K562 (cell line): Measurements from ENCODE around the gene CPTP. TPM values are rescaled to one million over a fixed set of nuclear protein-coding genes. Genes with fewer than 3 reads are reported as not detected.

Experiments
- GATAD2A ChIP-seq: fragments of 450-650 bp; IDR thresholded peaks from 2 replicates; pipeline ENCODE4 v1.6.1; 2017
- GTF2F1 ChIP-seq: IDR thresholded peaks from 2 replicates; pipeline ENCODE4 v1.6.1; 2011; ENCODE audit warnings: low read depth, low read length, improper control_type of control experiment
- HMGN3 ChIP-seq: IDR thresholded peaks from 2 replicates; pipeline ENCODE4 v1.6.1; 2011; ENCODE audit warnings: borderline replicate concordance, low read depth, mild to moderate bottlenecking, mixed read lengths, low read length; ENCODE audit not compliant: insufficient read length; ENCODE audit errors: extremely low read depth
- NFE2L1 ChIP-seq: fragments of 450-650 bp; IDR thresholded peaks from 2 replicates; pipeline ENCODE4 v1.6.1; 2016; ENCODE audit warnings: missing genetic modification characterization, low read depth, mild to moderate bottlenecking, missing compliant biosample characterization, moderate library complexity, borderline replicate concordance
- NR2C1 ChIP-seq, 2 experiments: fragments of 450-650 bp; IDR thresholded peaks; 2 replicates each; pipeline ENCODE4 v1.6.1; 2017; ENCODE audit warnings: mild to moderate bottlenecking in 2 of 2, antibody characterized with exemption in 1 of 2, inconsistent platforms in 1 of 2, missing compliant biosample characterization in 1 of 2, missing genetic modification characterization in 1 of 2
- RB1 ChIP-seq: fragments of 450-650 bp; IDR thresholded peaks from 2 replicates; pipeline ENCODE4 v1.6.1; 2017; ENCODE audit warnings: low read depth, mild to moderate bottlenecking
- SIRT6 ChIP-seq: IDR thresholded peaks from one replicate; pipeline ENCODE4 v1.6.1; 2012; ENCODE audit warnings: low read depth, mild to moderate bottlenecking, control low read depth, inconsistent platforms, low read length, moderate library complexity
- ZNF217 ChIP-seq: sonication (generic); formaldehyde crosslinking; IDR thresholded peaks from 2 replicates; pipeline ENCODE4 v1.8.0; 2022; ENCODE audit warnings: mild to moderate bottlenecking, missing genetic modification reagents
- ZNF224 ChIP-seq: sonication (generic); formaldehyde crosslinking; IDR thresholded peaks from 2 replicates; pipeline ENCODE4 v1.8.0; 2022; ENCODE audit warnings: mild to moderate bottlenecking, missing genetic modification reagents
- ZNF3 ChIP-seq: fragments of 250-450 bp; sonication (Bioruptor Pico); IDR thresholded peaks from 2 replicates; pipeline ENCODE4 v1.5.0; 2021; ENCODE audit warnings: mild to moderate bottlenecking, moderate library complexity
- polyA plus RNA-seq, 8 experiments: library from polyadenylated mRNA; depleted of rRNA in 4 of 8; stranded (reverse) in 5 of 8; unstranded in 3 of 8; fragments of >200 nt; fragmentation: Nextera tagmentation in 2 of 8; fragmentation: Illumina TruSeq in 1 of 8; extraction: Ambion mirVana in 2 of 8; extraction: Trizol in 1 of 8; gene quantifications; 2 replicates each; pipeline versions ENCODE4 v1.2.1 to v1.2.3, GENCODE V29; 2011 to 2014; ENCODE audit warnings: inconsistent platforms in 1 of 8, missing spikeins in 1 of 8
- total RNA-seq, 7 experiments: library from RNA; depleted of rRNA in 6 of 7; stranded (reverse); fragments of >200 nt in 6 of 7; fragmentation: Illumina TruSeq in 2 of 7; extraction: Trizol in 2 of 7; gene quantifications; 2 replicates each; pipeline versions ENCODE4 v1.2.1 to v1.2.3, GENCODE V29; 2011 to 2021; ENCODE audit warnings: low replicate concordance in 1 of 7
- TF ChIP-seq, protein P1 (sequence below): fragments of 450-650 bp; IDR thresholded peaks from 2 replicates; pipeline ENCODE4 v1.6.1; 2017; ENCODE audit warnings: antibody characterized with exemption
- TF ChIP-seq, protein P2 (sequence below), 3 experiments: fragments of 200-800 bp in 1 of 3; fragments of 250-450 bp in 1 of 3; fragments of 450-650 bp in 1 of 3; sonication (Bioruptor Pico) in 1 of 3; sonication (Bioruptor generic) in 1 of 3; formaldehyde crosslinking in 1 of 3; IDR thresholded peaks; 2 replicates each; pipeline versions ENCODE4 v1.6.1 to v1.8.0; 2016 to 2022; ENCODE audit warnings: mild to moderate bottlenecking in 2 of 3, missing genetic modification characterization in 2 of 3, missing compliant biosample characterization in 1 of 3, moderate library complexity in 1 of 3
- TF ChIP-seq, protein P3 (sequence below): fragments of 150-350 bp; IDR thresholded peaks from 2 replicates; pipeline ENCODE4 v1.6.1; 2014; ENCODE audit warnings: low read depth, mild to moderate bottlenecking, low read length, borderline replicate concordance
- TF ChIP-seq, protein P4 (sequence below): fragments of 250-450 bp; sonication (Bioruptor Pico); IDR thresholded peaks from 2 replicates; pipeline ENCODE4 v1.9.0; 2021; ENCODE audit warnings: mild to moderate bottlenecking

Gene CPTP
- total and polyA plus RNA-seq, 9 of the 15 experiments (the other 6 are each of a cell fraction or from before 2014, with no cell fraction given) = 0.11 to 25.8 (median 3.5) TPM

DNA sequence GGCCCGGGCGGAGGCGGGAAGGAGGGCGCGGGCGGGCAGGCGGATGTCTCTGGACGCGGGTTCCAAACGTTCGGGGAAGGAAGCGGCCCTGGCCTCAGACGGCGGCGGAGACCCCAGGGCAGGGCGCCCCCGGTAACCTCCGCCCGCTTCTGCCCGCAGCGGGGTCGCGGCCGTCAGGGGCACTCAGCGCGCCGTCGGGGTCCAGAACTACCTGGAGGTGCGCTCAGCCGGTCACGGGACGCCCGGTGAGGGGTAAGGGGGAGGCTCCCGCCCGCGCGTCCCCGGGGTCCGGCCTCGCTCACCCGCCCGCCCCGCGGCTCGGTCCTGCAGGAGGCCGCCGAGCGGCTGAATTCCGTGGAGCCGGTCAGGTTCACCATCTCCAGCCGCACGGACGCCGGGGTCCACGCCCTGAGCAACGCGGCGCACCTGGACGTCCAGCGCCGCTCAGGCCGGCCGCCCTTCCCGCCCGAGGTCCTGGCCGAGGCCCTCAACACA lies 15.8 kb upstream of the CPTP start (continued):
- no peak for TF ChIP-seq NR2C1 (IDR thresholded peaks at IDR 0.05)
- no peak for TF ChIP-seq NR2C1 (tag; IDR thresholded peaks at IDR 0.05)
- no peak for TF ChIP-seq ZNF224 (CRISPR knock-in tag)
- no peak for TF ChIP-seq ZNF3 (CRISPR knock-in tag)
- peak; percentile 39 for TF ChIP-seq HMGN3
- TF ChIP-seq, protein P1, sequence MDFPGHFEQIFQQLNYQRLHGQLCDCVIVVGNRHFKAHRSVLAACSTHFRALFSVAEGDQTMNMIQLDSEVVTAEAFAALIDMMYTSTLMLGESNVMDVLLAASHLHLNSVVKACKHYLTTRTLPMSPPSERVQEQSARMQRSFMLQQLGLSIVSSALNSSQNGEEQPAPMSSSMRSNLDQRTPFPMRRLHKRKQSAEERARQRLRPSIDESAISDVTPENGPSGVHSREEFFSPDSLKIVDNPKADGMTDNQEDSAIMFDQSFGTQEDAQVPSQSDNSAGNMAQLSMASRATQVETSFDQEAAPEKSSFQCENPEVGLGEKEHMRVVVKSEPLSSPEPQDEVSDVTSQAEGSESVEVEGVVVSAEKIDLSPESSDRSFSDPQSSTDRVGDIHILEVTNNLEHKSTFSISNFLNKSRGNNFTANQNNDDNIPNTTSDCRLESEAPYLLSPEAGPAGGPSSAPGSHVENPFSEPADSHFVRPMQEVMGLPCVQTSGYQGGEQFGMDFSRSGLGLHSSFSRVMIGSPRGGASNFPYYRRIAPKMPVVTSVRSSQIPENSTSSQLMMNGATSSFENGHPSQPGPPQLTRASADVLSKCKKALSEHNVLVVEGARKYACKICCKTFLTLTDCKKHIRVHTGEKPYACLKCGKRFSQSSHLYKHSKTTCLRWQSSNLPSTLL = no peak
- no peak for TF ChIP-seq GTF2F1
- no peak for TF ChIP-seq GATAD2A
- TF ChIP-seq, protein P2, sequence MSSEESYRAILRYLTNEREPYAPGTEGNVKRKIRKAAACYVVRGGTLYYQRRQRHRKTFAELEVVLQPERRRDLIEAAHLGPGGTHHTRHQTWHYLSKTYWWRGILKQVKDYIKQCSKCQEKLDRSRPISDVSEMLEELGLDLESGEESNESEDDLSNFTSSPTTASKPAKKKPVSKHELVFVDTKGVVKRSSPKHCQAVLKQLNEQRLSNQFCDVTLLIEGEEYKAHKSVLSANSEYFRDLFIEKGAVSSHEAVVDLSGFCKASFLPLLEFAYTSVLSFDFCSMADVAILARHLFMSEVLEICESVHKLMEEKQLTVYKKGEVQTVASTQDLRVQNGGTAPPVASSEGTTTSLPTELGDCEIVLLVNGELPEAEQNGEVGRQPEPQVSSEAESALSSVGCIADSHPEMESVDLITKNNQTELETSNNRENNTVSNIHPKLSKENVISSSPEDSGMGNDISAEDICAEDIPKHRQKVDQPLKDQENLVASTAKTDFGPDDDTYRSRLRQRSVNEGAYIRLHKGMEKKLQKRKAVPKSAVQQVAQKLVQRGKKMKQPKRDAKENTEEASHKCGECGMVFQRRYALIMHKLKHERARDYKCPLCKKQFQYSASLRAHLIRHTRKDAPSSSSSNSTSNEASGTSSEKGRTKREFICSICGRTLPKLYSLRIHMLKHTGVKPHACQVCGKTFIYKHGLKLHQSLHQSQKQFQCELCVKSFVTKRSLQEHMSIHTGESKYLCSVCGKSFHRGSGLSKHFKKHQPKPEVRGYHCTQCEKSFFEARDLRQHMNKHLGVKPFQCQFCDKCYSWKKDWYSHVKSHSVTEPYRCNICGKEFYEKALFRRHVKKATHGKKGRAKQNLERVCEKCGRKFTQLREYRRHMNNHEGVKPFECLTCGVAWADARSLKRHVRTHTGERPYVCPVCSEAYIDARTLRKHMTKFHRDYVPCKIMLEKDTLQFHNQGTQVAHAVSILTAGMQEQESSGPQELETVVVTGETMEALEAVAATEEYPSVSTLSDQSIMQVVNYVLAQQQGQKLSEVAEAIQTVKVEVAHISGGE (CRISPR knock-in tag; IDR thresholded peaks at IDR 0.05) = no peak
- TF ChIP-seq ZNF217 (CRISPR knock-in tag) = no peak
- peak; percentile 2 for TF ChIP-seq RB1
- TF ChIP-seq, protein P3, sequence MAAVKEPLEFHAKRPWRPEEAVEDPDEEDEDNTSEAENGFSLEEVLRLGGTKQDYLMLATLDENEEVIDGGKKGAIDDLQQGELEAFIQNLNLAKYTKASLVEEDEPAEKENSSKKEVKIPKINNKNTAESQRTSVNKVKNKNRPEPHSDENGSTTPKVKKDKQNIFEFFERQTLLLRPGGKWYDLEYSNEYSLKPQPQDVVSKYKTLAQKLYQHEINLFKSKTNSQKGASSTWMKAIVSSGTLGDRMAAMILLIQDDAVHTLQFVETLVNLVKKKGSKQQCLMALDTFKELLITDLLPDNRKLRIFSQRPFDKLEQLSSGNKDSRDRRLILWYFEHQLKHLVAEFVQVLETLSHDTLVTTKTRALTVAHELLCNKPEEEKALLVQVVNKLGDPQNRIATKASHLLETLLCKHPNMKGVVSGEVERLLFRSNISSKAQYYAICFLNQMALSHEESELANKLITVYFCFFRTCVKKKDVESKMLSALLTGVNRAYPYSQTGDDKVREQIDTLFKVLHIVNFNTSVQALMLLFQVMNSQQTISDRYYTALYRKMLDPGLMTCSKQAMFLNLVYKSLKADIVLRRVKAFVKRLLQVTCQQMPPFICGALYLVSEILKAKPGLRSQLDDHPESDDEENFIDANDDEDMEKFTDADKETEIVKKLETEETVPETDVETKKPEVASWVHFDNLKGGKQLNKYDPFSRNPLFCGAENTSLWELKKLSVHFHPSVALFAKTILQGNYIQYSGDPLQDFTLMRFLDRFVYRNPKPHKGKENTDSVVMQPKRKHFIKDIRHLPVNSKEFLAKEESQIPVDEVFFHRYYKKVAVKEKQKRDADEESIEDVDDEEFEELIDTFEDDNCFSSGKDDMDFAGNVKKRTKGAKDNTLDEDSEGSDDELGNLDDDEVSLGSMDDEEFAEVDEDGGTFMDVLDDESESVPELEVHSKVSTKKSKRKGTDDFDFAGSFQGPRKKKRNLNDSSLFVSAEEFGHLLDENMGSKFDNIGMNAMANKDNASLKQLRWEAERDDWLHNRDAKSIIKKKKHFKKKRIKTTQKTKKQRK = no peak
- TF ChIP-seq SIRT6 = peak; percentile 53
- no peak for TF ChIP-seq NFE2L1 (tag)
- TF ChIP-seq, protein P4, sequence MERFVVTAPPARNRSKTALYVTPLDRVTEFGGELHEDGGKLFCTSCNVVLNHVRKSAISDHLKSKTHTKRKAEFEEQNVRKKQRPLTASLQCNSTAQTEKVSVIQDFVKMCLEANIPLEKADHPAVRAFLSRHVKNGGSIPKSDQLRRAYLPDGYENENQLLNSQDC = no peak
